KMS-11 (cell line): Measurements from ENCODE around the gene SIL1.

ENCODE experiments used
- H2AFZ ChIP-seq: fragments of 200-600 bp; sonication (generic); 2 replicates; pipeline ENCODE4 v1.6.1; 2016; ENCODE audit warnings: antibody characterized with exemption, mixed run types, low read depth
- H3K27ac ChIP-seq: fragments of 200-600 bp; sonication (generic); 2 replicates; pipeline ENCODE4 v1.6.1; 2016; ENCODE audit warnings: mild to moderate bottlenecking, mixed run types
- H3K27me3 ChIP-seq: fragments of 200-600 bp; sonication (generic); 2 replicates; pipeline ENCODE4 v1.6.1; 2017; ENCODE audit warnings: mild to moderate bottlenecking, low read depth, mixed run types, moderate library complexity; ENCODE audit not compliant: insufficient read depth
- H3K36me3 ChIP-seq: fragments of 200-600 bp; sonication (generic); 2 replicates; pipeline ENCODE4 v1.6.1; 2017; ENCODE audit warnings: mild to moderate bottlenecking, mixed run types; ENCODE audit not compliant: insufficient read depth
- H3K4me1 ChIP-seq: fragments of 200-600 bp; sonication (generic); 2 replicates; pipeline ENCODE4 v1.6.1; 2016; ENCODE audit warnings: mild to moderate bottlenecking, low read depth, mixed run types; ENCODE audit not compliant: poor library complexity, severe bottlenecking
- H3K4me2 ChIP-seq: fragments of 200-600 bp; sonication (generic); 2 replicates; pipeline ENCODE4 v1.7.0; 2016; ENCODE audit warnings: mild to moderate bottlenecking, mixed run types
- H3K4me3 ChIP-seq: fragments of 200-600 bp; sonication (generic); IDR thresholded peaks from 2 replicates; pipeline ENCODE4 v1.6.1; 2017; ENCODE audit warnings: low read depth, low read length, mixed read lengths; ENCODE audit not compliant: insufficient read depth
- H3K79me2 ChIP-seq: fragments of 200-600 bp; sonication (generic); 2 replicates; pipeline ENCODE4 v1.6.1; 2016; ENCODE audit warnings: low read depth, mixed run types; ENCODE audit not compliant: insufficient read depth
- H3K9ac ChIP-seq: fragments of 200-600 bp; sonication (generic); 2 replicates; pipeline ENCODE4 v1.6.1; 2016; ENCODE audit warnings: mild to moderate bottlenecking, mixed run types
- H4K20me1 ChIP-seq: fragments of 200-600 bp; sonication (generic); 2 replicates; pipeline ENCODE4 v1.6.1; 2016; ENCODE audit warnings: mild to moderate bottlenecking, mixed run types; ENCODE audit not compliant: insufficient read depth
- TF ChIP-seq, protein P1 (sequence below): fragments of 200-600 bp; sonication (generic); conservative IDR thresholded peaks from 2 replicates; pipeline ENCODE4 v1.6.1; 2017; ENCODE audit warnings: low read depth, mild to moderate bottlenecking, antibody characterized with exemption, low read length, moderate library complexity, mixed read lengths

Gene SIL1

DNA sequence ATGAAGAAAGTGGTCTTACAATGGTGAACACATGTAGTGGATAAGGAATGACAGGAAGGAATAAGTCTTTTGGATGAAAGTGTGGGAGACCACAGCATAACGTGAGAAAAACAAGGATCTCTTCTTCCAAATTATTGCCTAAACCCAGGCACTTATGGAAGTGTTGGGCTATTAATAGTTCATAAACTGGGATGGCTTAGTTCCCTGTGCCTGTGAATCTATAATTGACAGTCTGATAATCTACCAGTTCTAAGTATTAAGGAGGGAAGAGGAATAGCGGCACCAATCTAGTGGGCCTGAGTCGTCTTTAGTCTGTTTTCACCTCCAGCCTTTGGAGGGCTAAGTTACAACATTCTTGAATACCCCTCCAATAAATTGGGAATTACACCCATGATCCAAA is 283.8 kb downstream of the SIL1 start:
- TF ChIP-seq, protein P1, sequence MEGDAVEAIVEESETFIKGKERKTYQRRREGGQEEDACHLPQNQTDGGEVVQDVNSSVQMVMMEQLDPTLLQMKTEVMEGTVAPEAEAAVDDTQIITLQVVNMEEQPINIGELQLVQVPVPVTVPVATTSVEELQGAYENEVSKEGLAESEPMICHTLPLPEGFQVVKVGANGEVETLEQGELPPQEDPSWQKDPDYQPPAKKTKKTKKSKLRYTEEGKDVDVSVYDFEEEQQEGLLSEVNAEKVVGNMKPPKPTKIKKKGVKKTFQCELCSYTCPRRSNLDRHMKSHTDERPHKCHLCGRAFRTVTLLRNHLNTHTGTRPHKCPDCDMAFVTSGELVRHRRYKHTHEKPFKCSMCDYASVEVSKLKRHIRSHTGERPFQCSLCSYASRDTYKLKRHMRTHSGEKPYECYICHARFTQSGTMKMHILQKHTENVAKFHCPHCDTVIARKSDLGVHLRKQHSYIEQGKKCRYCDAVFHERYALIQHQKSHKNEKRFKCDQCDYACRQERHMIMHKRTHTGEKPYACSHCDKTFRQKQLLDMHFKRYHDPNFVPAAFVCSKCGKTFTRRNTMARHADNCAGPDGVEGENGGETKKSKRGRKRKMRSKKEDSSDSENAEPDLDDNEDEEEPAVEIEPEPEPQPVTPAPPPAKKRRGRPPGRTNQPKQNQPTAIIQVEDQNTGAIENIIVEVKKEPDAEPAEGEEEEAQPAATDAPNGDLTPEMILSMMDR: no peak
- no peaks in the 10 kb centered on the region for H3K36me3 ChIP-seq

DNA sequence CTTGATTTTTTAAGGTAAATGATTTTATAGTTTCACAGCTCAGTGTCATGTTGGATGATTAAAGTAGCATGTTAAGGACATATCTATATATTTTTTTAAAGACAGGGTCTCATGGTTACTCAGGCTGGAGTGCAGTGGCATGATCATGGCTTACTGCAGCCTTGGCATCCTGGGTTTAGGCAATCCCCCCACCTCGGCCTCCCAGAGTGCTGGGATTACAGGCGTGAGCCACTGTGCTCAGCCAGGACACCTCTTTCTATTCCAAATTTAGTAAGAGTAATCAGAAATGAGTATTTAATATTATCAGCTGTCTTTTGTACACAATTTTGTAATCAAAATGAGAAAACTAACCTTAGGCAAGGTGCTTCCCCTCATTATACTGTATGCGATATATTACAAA is 284.4 kb downstream of the SIL1 start:
- H3K79me2 ChIP-seq: no peaks in the 10 kb centered on the region
- no peak overlapping the region for H3K4me3 ChIP-seq
- no peaks in the 10 kb centered on the region for H3K27me3 ChIP-seq
- H3K4me2 ChIP-seq: no peak overlapping the region
- no peak overlapping the region for H3K27ac ChIP-seq
- TF ChIP-seq, protein P1: no peak
- no peak overlapping the region for H2AFZ ChIP-seq
- H3K9ac ChIP-seq: no peak overlapping the region
- H3K4me1 ChIP-seq: peaks cover 12% of the 10 kb centered on the region
- no peaks in the 10 kb centered on the region for H4K20me1 ChIP-seq
- H3K36me3 ChIP-seq: no peaks in the 10 kb centered on the region

More for the DNA sequence above, 283.8 kb downstream of the SIL1 start:
- Histone ChIP-seq H3K4me3 (no peak overlapping the region), H4K20me1 (no peaks in the 10 kb centered on the region), H3K4me1 (peaks cover 17% of the 10 kb centered on the region), H2AFZ (no peak overlapping the region), H3K27ac (no peak overlapping the region), H3K27me3 (no peaks in the 10 kb centered on the region), H3K4me2 (no peak overlapping the region), H3K9ac (no peak overlapping the region), H3K79me2 (no peaks in the 10 kb centered on the region)

DNA sequence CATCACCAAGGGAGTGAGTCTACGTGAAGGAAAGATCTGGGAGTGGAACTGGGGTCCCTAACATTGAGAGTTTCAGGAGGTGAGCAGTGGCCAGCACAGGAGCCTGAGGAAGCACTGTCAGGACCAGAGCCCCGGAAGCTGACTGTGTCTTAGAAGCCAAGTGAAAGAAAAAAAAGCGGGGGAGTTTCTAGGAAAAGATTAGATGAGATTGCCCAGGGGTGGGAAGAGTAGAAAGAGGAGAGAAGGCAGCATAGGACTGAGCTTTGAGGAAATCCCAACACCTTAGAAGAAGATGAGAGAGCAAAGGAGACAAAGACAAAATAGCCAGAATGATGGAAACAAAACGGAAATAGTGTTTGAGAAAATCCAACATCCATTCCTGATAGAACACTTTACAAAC is 286.1 kb downstream of the SIL1 start:
- Histone ChIP-seq H4K20me1 (no peaks in the 10 kb centered on the region), H3K4me3 (no peak overlapping the region), H3K79me2 (no peaks in the 10 kb centered on the region), H3K9ac (no peak overlapping the region), H3K27me3 (no peaks in the 10 kb centered on the region), H3K36me3 (no peaks in the 10 kb centered on the region), H3K4me2 (no peak overlapping the region), H3K27ac (no peak overlapping the region), H3K4me1 (no peaks in the 10 kb centered on the region), H2AFZ (no peak overlapping the region)
- TF ChIP-seq, protein P1: no peak

DNA sequence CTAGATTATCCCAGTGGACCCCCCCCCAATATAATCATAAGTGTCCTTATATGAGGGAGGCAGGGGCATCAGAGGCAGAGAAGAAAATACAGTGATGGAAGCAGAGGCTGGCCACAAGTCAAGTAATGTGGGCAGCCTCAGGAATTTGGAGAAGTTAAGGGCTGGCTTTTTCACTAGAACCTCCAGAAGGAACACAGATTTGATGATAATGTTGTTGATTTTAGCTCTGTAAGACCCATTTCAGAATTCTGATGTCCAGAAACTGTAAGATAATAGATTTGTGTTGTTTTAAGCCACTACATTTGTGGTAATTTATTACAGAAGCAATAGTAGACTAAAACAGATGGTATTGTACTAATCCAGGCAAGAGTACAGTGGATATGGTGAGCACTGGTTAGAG is 286.7 kb downstream of the SIL1 start:
- Histone ChIP-seq H3K36me3 (no peaks in the 10 kb centered on the region), H3K9ac (no peak overlapping the region), H3K4me2 (no peak overlapping the region), H3K27ac (no peak overlapping the region), H3K4me3 (no peak overlapping the region), H4K20me1 (no peaks in the 10 kb centered on the region), H3K79me2 (no peaks in the 10 kb centered on the region), H3K27me3 (no peaks in the 10 kb centered on the region), H2AFZ (no peak overlapping the region), H3K4me1 (no peaks in the 10 kb centered on the region)
- TF ChIP-seq, protein P1: no peak
